GM18511 (cell line): ENCODE data around the gene NEK5.

Experiments
- ATAC-seq: cut with Tn5 transposase; IDR thresholded peaks from one replicate; pipeline ENCODE4 v1.9.1; 2021; ENCODE audit warnings: mild to moderate bottlenecking, moderate library complexity; ENCODE audit not compliant: unreplicated experiment

Gene NEK5

DNA sequence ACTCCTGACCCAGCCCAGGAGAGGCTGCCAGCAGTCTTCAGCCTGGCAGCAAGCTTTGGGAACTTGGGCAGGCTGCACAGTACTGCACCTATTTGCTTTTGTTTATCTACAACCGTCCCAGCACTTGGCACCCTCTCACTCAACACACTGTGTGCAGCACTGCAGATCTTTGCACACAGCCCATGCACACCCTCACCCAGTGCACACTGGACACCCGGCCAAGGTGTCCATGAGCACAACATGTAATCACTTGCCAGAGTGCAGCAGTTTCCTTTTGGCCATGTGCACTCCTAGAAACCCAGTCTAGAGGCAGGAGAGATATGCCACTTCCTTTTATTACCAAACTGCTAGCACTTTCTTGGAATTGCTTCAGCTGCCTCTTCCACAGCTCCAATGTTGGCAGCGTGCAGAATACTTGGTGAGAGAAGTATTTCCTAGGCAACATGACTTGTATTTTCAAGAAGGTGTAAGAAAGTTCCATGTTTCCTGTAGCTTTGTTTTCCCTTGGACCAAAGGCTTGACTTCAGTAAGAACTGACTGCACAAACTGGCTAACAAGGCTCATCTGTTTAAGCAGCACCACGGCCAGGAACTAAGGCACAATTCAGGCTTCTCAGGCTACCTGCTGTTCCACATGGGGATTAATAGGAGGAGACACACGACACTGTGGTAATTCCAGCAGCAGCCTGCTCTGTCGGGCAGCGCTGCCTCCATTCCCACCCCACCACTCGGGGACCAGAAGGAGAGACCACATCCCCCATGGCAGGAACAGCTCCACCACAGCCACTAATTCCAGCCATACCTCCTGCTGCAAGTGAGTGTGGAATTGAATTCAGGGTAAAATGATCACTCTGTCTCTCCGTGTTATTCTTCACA lies 133.0 kb downstream of the NEK5 start:
- ATAC-seq = no peak

DNA sequence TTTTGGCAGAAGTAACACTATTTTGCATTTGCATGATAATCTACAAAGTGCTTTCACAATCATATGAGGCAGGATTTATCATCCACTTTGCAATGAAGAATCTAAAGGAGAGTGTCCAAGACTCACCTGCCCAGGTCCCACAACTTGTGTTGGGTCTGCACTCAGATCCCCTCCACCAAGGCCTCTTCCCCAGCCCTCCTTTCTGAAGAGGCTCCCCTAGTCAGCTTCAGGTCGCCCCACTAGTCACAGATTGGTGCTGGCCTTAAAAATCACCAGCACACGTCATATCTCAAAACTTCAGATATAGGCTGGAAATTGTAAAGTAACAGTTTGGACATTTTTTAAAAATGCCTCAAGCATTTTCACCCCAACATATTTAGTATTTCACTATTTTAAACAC lies 135.2 kb downstream of the NEK5 start:
- ATAC-seq = no peak

DNA sequence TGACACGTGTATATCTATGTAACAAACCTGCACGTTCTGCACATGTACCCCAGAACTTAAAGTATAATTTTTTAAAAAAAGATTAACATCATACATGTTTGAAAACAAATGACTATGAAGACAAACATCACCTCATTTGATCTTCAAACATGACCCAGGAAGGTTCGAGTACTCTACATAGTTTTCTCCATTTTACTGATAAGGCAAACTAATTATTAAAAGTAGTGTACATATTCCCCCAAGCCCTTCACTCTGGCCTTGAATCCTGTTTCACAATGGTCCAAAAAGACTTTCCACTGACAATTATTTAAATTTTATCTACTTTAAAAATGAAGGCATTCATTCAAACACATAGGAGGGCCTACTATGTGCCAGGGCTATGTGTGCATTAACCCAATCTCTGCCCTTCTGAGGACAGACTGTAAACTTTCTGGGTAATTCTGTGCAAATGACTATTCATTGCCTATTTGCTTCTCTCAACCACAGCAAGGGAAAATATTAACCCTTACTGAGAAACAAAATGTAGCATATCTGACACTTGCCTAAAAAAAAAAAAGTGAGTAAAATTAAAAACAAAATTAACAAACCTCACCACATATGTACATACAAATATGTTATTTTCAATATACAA lies 139.8 kb downstream of the NEK5 start:
- no peak for ATAC-seq
